Cardiac fibroblast (primary cell): ENCODE data around the gene B3GAT1.

ENCODE experiments used
- DNase-seq, 2 donors: peaks; one replicate each; pipeline versions ENCODE4 v3.0.0 to v3.0.0-alpha.2; 2010; ENCODE audit warnings: low read depth in 2 of 2
- H3K4me3 ChIP-seq, 2 donors: replicated peaks in 1 of 2; 1 replicate in 1 of 2; 2 replicates in 1 of 2; pipeline ENCODE4 v1.5.1; 2011; ENCODE audit warnings: low read depth in 2 of 2, low read length in 2 of 2, mild to moderate bottlenecking in 2 of 2, moderate library complexity in 1 of 2
- TF ChIP-seq, protein P1 (sequence below): IDR thresholded peaks from one replicate; pipeline ENCODE4 v1.5.1; 2011; ENCODE audit warnings: low read depth, mild to moderate bottlenecking, low read length, inconsistent platforms

The B3GAT1 gene

DNA sequence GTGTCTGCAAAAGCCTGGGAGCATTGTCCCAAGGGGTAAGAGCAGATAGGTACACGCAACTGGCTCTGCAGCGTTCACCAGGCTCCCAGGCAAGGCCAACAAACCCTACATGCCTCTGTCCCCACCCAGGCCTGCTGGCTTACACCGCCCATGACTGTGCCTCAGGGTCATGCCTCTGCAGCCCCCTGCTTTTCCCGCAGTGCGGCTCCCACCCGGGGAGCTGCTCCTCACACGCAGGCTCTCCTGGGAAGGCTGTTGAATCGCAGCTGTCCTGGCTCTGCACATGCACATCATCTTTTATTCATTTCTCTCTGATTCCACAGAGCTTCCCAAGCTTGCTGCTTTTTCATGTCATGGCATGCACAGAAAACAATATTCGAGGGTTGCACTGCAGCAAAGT is 29.2 kb upstream of the B3GAT1 start:
- TF ChIP-seq, protein P1, sequence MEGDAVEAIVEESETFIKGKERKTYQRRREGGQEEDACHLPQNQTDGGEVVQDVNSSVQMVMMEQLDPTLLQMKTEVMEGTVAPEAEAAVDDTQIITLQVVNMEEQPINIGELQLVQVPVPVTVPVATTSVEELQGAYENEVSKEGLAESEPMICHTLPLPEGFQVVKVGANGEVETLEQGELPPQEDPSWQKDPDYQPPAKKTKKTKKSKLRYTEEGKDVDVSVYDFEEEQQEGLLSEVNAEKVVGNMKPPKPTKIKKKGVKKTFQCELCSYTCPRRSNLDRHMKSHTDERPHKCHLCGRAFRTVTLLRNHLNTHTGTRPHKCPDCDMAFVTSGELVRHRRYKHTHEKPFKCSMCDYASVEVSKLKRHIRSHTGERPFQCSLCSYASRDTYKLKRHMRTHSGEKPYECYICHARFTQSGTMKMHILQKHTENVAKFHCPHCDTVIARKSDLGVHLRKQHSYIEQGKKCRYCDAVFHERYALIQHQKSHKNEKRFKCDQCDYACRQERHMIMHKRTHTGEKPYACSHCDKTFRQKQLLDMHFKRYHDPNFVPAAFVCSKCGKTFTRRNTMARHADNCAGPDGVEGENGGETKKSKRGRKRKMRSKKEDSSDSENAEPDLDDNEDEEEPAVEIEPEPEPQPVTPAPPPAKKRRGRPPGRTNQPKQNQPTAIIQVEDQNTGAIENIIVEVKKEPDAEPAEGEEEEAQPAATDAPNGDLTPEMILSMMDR: no peak
- DNase-seq: no peak
- H3K4me3 ChIP-seq: no peak overlapping the region

DNA sequence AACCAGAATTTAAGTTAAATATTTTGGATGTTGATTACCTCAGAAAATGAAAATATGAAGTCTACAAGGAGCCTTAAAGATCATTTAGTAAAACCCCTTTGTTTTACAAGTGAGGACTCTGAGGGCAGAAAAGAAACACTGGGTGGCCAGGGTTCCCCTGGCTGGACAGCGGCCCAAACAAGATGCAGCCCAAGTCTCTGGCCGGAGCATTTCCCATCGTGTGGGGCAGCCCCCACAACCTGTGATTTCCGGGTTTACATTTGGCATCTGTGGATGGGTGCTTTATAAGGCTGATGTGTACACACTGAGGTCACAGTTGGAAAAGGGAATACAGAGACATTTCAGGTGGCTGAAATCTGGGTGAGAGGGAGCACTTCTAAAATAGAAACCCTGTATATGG is 28.8 kb upstream of the B3GAT1 start:
- TF ChIP-seq, protein P1: no peak
- no peak for DNase-seq

GRCh38 chr11:134438542-134439537 is 26.8 kb upstream of the B3GAT1 start:
- H3K4me3 ChIP-seq: no peak overlapping the region
- no peak for DNase-seq
- TF ChIP-seq, protein P1: no peak

More for the DNA sequence above, 28.8 kb upstream of the B3GAT1 start:
- H3K4me3 ChIP-seq: no peak overlapping the region

GRCh38 chr11:134437821-134438220 is 25.8 kb upstream of the B3GAT1 start:
- no peak for DNase-seq
- no peak overlapping the region for H3K4me3 ChIP-seq
- TF ChIP-seq, protein P1: no peak

GRCh38 chr11:134436781-134437180 is 24.7 kb upstream of the B3GAT1 start:
- no peak for DNase-seq
- H3K4me3 ChIP-seq: no peak overlapping the region
- TF ChIP-seq, protein P1: no peak

DNA sequence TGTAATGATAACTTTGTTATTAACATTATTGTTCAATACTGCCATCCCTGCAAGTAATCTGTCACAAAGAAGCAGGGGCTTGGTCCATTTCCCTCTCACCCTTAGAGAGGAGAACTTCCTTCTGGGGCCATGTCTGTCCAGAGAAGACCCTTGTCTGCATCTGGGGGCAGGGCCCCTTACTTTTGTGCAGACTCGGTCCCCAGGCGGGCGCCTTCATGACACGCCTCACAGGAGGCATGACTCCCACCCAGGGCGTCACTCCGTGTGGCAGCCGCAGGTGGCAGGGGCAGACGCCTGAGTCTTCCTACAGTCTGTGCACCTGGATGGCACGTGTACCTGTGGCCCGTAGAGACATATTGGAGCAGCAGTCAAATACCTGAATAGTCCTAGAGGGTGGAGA is 21.8 kb upstream of the B3GAT1 start:
- no peak for DNase-seq
- TF ChIP-seq, protein P1: no peak
- no peak overlapping the region for H3K4me3 ChIP-seq
